HepG2 (cell line): Measurements from ENCODE around the gene USP11. TPM values are rescaled to one million over a fixed set of nuclear protein-coding genes. Genes with fewer than 3 reads are reported as not detected.

ENCODE experiments used
- ATAC-seq: fragments of 200-7000 bp; cut with Tn5 transposase; 3 replicates; pipeline ENCODE4 v1.9.1; 2020; ENCODE audit warnings: mild to moderate bottlenecking, moderate library complexity
- BruUV-seq: library from RNA; stranded (reverse); fragments of 400-500 nt; replicated peaks from 2 replicates; lab custom pipeline; 2021; lab: Mats Ljungman, UMichigan
- CTCF ChIA-PET: fragments of 300-600 bp; formaldehyde crosslinking; extraction: SDS; loops from one replicate; lab custom pipeline; 2021; ENCODE audit warnings: low total read pairs, inconsistent platforms, low intra/inter-chr PET ratio; lab: Yijun Ruan, JAX
- POLR2A ChIA-PET: fragments of 350-600 bp; sonication (Branson Sonifier 250); formaldehyde crosslinking; loops from one replicate; lab custom pipeline; 2020; ENCODE audit warnings: antibody characterized with exemption, inconsistent platforms; lab: Yijun Ruan, JAX
- DNase-seq: peaks from one replicate; pipeline ENCODE4 v3.0.0-alpha.2; 2015; ENCODE audit warnings: low spot score
- FAIRE-seq: peaks from 3 replicates; lab custom pipeline; 2011; peaks lifted over from hg19 to GRCh38; lab: Jason Lieb, UNC
- H2AFZ ChIP-seq: one replicate; pipeline ENCODE4 v1.6.1; 2011; ENCODE audit warnings: low read length, inconsistent platforms
- H3K27ac ChIP-seq: fragments of 300-600 bp; 3 replicates; pipeline ENCODE4 v1.8.0; 2011; ENCODE audit warnings: mixed run types, mild to moderate bottlenecking, mixed read lengths, low read length, inconsistent platforms; ENCODE audit not compliant: insufficient read depth; ENCODE audit errors: extremely low read length
- H3K27me3 ChIP-seq, 2 experiments: fragments of 200-600 bp in 1 of 2; 2 replicates in 1 of 2; 3 replicates in 1 of 2; pipeline versions ENCODE4 v1.6.0 to v1.8.0; 2011; ENCODE audit warnings: low read length in 2 of 2, mild to moderate bottlenecking in 2 of 2, moderate library complexity in 2 of 2, inconsistent platforms in 1 of 2; ENCODE audit not compliant: insufficient read depth in 2 of 2, control insufficient read depth in 1 of 2
- H3K36me3 ChIP-seq, 2 experiments: fragments of 200-600 bp in 1 of 2; replicated peaks in 1 of 2; 2 replicates in 1 of 2; 3 replicates in 1 of 2; pipeline versions ENCODE4 v1.5.1 to v1.8.0; 2011; ENCODE audit warnings: low read length in 2 of 2, inconsistent platforms in 1 of 2; ENCODE audit not compliant: insufficient read depth in 2 of 2, control insufficient read depth in 1 of 2
- H3K4me1 ChIP-seq: 2 replicates; pipeline ENCODE4 v1.5.1; 2012; ENCODE audit warnings: low read length, inconsistent platforms; ENCODE audit not compliant: insufficient read depth
- H3K4me2 ChIP-seq: 2 replicates; pipeline ENCODE4 v1.6.0; 2011; ENCODE audit warnings: low read depth, low read length, inconsistent platforms
- H3K4me3 ChIP-seq, 3 experiments: fragments of 200-600 bp in 1 of 3; sonication (generic), shearing (Covaris generic) in 1 of 3; replicated peaks in 1 of 3; 2 replicates each; pipeline ENCODE4 v1.5.1; 2011 to 2016; ENCODE audit warnings: low read length in 3 of 3, inconsistent platforms in 2 of 3, low read depth in 2 of 3, mild to moderate bottlenecking in 2 of 3, control low read depth in 1 of 3, mixed read lengths in 1 of 3; ENCODE audit not compliant: insufficient read depth in 1 of 3
- H3K79me2 ChIP-seq: one replicate; pipeline ENCODE4 v1.6.1; 2011; ENCODE audit warnings: low read length, inconsistent platforms; ENCODE audit not compliant: insufficient read depth
- H3K9ac ChIP-seq: 2 replicates; pipeline ENCODE4 v1.6.0; 2011; ENCODE audit warnings: mild to moderate bottlenecking, low read depth, low read length, inconsistent platforms; ENCODE audit not compliant: insufficient read depth
- H3K9me3 ChIP-seq: 2 replicates; pipeline ENCODE4 v1.5.1; 2012; ENCODE audit warnings: mild to moderate bottlenecking, low read length
- H4K20me1 ChIP-seq: 2 replicates; pipeline ENCODE4 v1.6.0; 2011; ENCODE audit warnings: inconsistent platforms, mild to moderate bottlenecking, low read length, moderate library complexity; ENCODE audit not compliant: insufficient read depth
- ATRX ChIP-seq: sonication (generic); formaldehyde crosslinking; IDR thresholded peaks from 2 replicates; pipeline ENCODE4 v1.4.0; 2020; ENCODE audit warnings: missing genetic modification reagents, borderline replicate concordance
- CAMTA2 ChIP-seq: sonication (generic); formaldehyde crosslinking; IDR thresholded peaks from 2 replicates; pipeline ENCODE4 v1.4.0; 2020; ENCODE audit warnings: mild to moderate bottlenecking, missing genetic modification reagents, borderline replicate concordance
- NCOA5 ChIP-seq: sonication (generic); formaldehyde crosslinking; IDR thresholded peaks from 2 replicates; pipeline ENCODE4 v1.4.0; 2020; ENCODE audit warnings: missing genetic modification reagents
- SP5 ChIP-seq: IDR thresholded peaks from 2 replicates; pipeline ENCODE4 v1.6.1; 2016; ENCODE audit warnings: low read depth, borderline replicate concordance
- SRF ChIP-seq: IDR thresholded peaks from 2 replicates; pipeline ENCODE4 v1.6.1; 2011; ENCODE audit warnings: mild to moderate bottlenecking, low read depth, low read length, moderate library complexity
- SRSF9 ChIP-seq: fragments of 200-400 bp; formaldehyde crosslinking; IDR thresholded peaks from 2 replicates; pipeline ENCODE4 v1.6.1; 2018; ENCODE audit warnings: borderline replicate concordance, mild to moderate bottlenecking, low read depth, low read length; ENCODE audit not compliant: insufficient read depth, poor library complexity, severe bottlenecking
- TEAD3 ChIP-seq: optimal IDR thresholded peaks from 2 replicates; pipeline ENCODE3; 2016; ENCODE audit warnings: borderline replicate concordance
- ZNF232 ChIP-seq: sonication (generic); formaldehyde crosslinking; IDR thresholded peaks from 2 replicates; pipeline ENCODE4 v1.4.0; 2020; ENCODE audit warnings: missing genetic modification reagents, borderline replicate concordance
- ZNF572 ChIP-seq: sonication (generic); formaldehyde crosslinking; IDR thresholded peaks from 2 replicates; pipeline ENCODE4 v1.5.1; 2020; ENCODE audit warnings: mild to moderate bottlenecking, missing genetic modification reagents
- ZNF720 ChIP-seq: sonication (generic); formaldehyde crosslinking; IDR thresholded peaks from 2 replicates; pipeline ENCODE4 v1.4.0; 2020; ENCODE audit warnings: missing genetic modification reagents
- WGBS: methylation state at CpG from one replicate; pipeline ENCODE4 v1.1.6; 2017; ENCODE audit warnings: low lambda C conversion rate; 5-methylcytosine and 5-hydroxymethylcytosine counted together
- in situ Hi-C: cut with HindIII; loops from 2 replicates; pipeline ENCODE4 v1.10.0; 2017; ENCODE audit warnings: low pct_unique_long_range_greater_than_20kb; ENCODE audit not compliant: extremely low pct_ligation_motif_present
- intact Hi-C: fragments of 100-400 bp; cut with micrococcal nuclease; formaldehyde crosslinking; loops from one replicate; pipeline ENCODE4 v1.10.0; 2022; ENCODE audit not compliant: unreplicated experiment
- polyA plus RNA-seq, 8 experiments: library from polyadenylated mRNA; depleted of rRNA in 3 of 8; stranded (reverse) in 7 of 8; unstranded in 1 of 8; fragments of >200 nt; fragmentation: Illumina TruSeq in 4 of 8; extraction: Trizol in 4 of 8; gene quantifications; 2 replicates each; pipeline versions ENCODE4 v1.2.1 to v1.2.3, GENCODE V29; 2011 to 2016; ENCODE audit warnings: low read depth in 4 of 8, missing spikeins in 1 of 8, mixed read lengths in 1 of 8; ENCODE audit not compliant: insufficient read depth in 1 of 8
- total RNA-seq, 5 experiments: library from RNA; depleted of rRNA; stranded (reverse); fragments of >200 nt; fragmentation: Illumina TruSeq; extraction: Trizol; gene quantifications; 2 replicates each; pipeline ENCODE4 v1.2.3, GENCODE V29; 2016; ENCODE audit warnings: low read depth in 1 of 5
- TF ChIP-seq, protein P1 (sequence below): IDR thresholded peaks from 2 replicates; pipeline ENCODE4 v1.6.1; 2018; ENCODE audit warnings: missing genetic modification reagents

Gene USP11
- total and polyA plus RNA-seq, 2 of the 13 experiments (the other 11 are each of a cell fraction or from before 2014, with no cell fraction given) = 23.8 to 31.7 TPM

DNA sequence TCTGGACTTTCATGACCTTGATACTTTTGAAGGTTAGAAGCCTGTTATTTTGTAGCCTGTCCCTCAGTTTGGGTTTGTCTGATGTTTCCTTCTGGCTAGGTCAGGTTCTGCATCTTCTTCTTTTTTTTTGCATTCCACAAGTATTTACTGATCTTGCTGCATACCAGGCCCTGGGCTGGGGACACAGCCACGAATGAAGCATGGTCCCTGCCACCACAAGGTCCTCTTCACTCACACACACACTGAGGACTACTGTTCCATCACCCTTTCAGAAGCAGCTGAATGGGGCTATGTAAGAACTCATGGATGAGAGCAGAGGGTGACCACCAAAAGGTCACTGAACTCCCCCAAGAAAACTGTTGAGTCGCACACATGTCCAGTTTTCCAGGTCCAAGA lies 39.2 kb downstream of the USP11 start:
- in situ Hi-C loops (no loop called here), intact Hi-C loops (no loop called here)
- peaks cover 28% of the 10 kb centered on the region for H3K4me1 ChIP-seq
- H3K79me2 ChIP-seq = no peaks in the 10 kb centered on the region
- 0% methylated on average over 1 of the region's 2 CpGs for WGBS
- no peak overlapping the region for H3K9ac ChIP-seq
- BruUV-seq = no TSS peak
- peak overlapping the region; percentile 44 for H3K27ac ChIP-seq
- H2AFZ ChIP-seq = no peak overlapping the region
- peak overlapping the region; percentile 18; the same call in 1 of the 2 replicates for H3K4me2 ChIP-seq
- no peaks in the 10 kb centered on the region for H3K36me3 ChIP-seq
- no peak overlapping the region for H3K4me3 ChIP-seq
- peak; percentile 8 for FAIRE-seq
- ChIA-PET CTCF (no interaction called here), POLR2A (interaction anchor here (1.3 kb wide), 1 partner anchor 38 kb away, joined by 5 read pairs; no protein-coding TSS in a partner anchor)
- no peaks in the 10 kb centered on the region for H3K9me3 ChIP-seq
- ATAC-seq = peak; percentile 82
- H4K20me1 ChIP-seq = no peaks in the 10 kb centered on the region
- TF ChIP-seq SP5 = no peak
- TF ChIP-seq, protein P1, sequence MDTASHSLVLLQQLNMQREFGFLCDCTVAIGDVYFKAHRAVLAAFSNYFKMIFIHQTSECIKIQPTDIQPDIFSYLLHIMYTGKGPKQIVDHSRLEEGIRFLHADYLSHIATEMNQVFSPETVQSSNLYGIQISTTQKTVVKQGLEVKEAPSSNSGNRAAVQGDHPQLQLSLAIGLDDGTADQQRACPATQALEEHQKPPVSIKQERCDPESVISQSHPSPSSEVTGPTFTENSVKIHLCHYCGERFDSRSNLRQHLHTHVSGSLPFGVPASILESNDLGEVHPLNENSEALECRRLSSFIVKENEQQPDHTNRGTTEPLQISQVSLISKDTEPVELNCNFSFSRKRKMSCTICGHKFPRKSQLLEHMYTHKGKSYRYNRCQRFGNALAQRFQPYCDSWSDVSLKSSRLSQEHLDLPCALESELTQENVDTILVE = no peak
- peak; percentile 85 for TF ChIP-seq TEAD3
- TF ChIP-seq ZNF720 (CRISPR knock-in tag) = no peak
- TF ChIP-seq SRSF9 = no peak
- peak; percentile 39 for DNase-seq
- no peaks in the 10 kb centered on the region for H3K27me3 ChIP-seq

DNA sequence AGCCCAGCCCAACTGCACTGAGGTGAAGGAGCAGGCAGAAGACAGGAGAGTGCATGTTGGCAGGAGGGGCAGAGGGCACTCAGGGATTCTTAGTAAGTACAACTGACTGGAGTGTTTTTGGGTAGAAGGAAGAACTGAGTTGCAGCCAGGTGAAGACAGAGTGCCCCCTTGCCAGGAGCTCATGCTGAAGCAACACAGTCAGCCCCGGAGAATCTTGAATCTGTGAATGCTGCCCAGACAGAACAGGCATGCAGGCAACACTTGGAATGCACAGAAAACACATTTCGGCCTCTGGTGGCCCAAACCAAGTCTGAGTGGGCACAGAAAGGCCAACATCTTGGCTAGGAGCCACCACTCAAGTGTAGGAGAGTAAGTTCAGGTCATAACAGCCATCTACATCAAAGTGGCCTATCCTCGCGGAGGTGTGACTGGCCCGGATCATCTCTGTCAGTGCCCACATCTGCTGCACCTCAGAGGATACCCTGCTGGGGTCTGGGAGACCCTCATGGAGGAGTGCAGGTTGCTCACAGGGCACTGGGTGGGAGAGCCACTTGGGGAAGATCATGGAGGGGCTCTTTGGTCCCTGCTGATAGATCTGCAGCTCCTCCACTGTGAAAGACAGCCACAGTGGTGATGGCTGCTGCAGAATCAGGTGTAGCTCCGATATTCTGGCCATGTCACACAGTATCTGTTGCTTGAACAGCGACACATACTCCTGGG lies 40.4 kb downstream of the USP11 start:
- BruUV-seq = no TSS peak
- H3K4me1 ChIP-seq = peaks cover 28% of the 10 kb centered on the region
- no peak overlapping the region for H3K4me2 ChIP-seq
- POLR2A ChIA-PET = interaction anchor here (0.7 kb wide), 1 partner anchor 55 kb away, joined by 3 read pairs; the partner anchor contains the start of gene CDK16
- no peaks in the 10 kb centered on the region for H3K79me2 ChIP-seq
- CTCF ChIA-PET = no interaction called here
- no peak for FAIRE-seq
- no peak overlapping the region for H2AFZ ChIP-seq
- H3K9ac ChIP-seq = no peak overlapping the region
- H3K27me3 ChIP-seq = no peaks in the 10 kb centered on the region
- no peak for TF ChIP-seq SRF
- no peak for TF ChIP-seq ZNF572 (CRISPR knock-in tag)
- no peak for TF ChIP-seq NCOA5
- TF ChIP-seq CAMTA2 (CRISPR knock-in tag) = no peak
- no peak for TF ChIP-seq ATRX (CRISPR knock-in tag)
- no peak for TF ChIP-seq ZNF232 (CRISPR knock-in tag)
- TF ChIP-seq, all 625 proteins: peak for 0
- ATAC-seq (no peak), DNase-seq (no peak)
- no peaks in the 10 kb centered on the region for H4K20me1 ChIP-seq
- intact Hi-C loops = no loop called here
- WGBS = 70% methylated on average over 2 of the region's 7 CpGs
- no peak overlapping the region for H3K27ac ChIP-seq
- in situ Hi-C loops = no loop called here
- no peaks in the 10 kb centered on the region for H3K36me3 ChIP-seq
- no peak overlapping the region for H3K4me3 ChIP-seq
- no peaks in the 10 kb centered on the region for H3K9me3 ChIP-seq
